ENCODE data around the gene CHMP1B.
A peak's percentile ranks its signal among the peaks of the same experiment; 100 is the strongest.
"Not testable (repeated sequence)": the region's sequence is repeated elsewhere in the genome, so short reads cannot be mapped to it uniquely, and the experiment has no call there.

Gene CHMP1B

GRCh38 chr18:11871501-11871900 lies 20.3 kb downstream of the CHMP1B start:
- DNase-seq (ENCODE audit: low spot score) = no peak

DNA sequence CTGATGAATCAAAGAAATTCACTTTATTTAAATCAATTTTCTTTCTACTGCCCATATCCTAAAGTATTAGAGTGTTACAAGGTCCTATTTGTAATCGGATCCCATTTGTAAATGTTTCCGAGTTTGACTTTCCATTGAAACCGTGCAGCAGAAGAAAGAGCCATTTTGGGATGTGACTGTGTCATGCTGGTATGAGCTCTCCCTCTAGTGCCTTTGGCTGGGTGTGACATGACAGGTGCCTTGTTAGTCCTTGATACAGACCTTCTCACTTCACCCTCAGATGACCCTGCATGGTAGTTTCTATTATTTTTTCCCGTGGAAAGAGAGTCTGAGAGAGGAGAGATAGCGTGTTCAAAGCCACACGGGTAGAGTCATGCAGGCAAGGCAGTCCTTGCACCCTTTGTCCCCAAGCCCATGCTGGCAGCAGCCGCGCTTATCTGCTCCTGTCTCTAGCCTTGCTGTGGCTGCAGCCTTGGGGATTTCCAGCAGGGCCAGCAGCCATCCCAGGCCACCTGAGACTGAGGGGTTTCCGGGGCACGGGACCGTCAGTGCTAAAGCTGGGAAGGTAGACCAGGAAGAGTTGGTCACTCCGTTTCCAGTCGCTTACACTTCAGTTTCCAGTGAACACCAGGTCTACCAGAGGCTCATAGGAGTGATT lies 21.4 kb downstream of the CHMP1B start:
- peak; percentile 35 for DNase-seq (ENCODE audit: low spot score)

GRCh38 chr18:11873670-11874340 lies 22.6 kb downstream of the CHMP1B start:
- no peak for DNase-seq (ENCODE audit: low spot score)

- no peak for DNase-seq (ENCODE audit: low spot score)
Measured at GRCh38 chr18:11874676-11875075, 23.5 kb downstream of the CHMP1B start.

GRCh38 chr18:11877497-11878135 lies 26.4 kb downstream of the CHMP1B start:
- DNase-seq (ENCODE audit: low spot score) = no peak

- no peak for DNase-seq (ENCODE audit: low spot score)
Measured at GRCh38 chr18:11880586-11881304, 29.5 kb downstream of the CHMP1B start.

DNA sequence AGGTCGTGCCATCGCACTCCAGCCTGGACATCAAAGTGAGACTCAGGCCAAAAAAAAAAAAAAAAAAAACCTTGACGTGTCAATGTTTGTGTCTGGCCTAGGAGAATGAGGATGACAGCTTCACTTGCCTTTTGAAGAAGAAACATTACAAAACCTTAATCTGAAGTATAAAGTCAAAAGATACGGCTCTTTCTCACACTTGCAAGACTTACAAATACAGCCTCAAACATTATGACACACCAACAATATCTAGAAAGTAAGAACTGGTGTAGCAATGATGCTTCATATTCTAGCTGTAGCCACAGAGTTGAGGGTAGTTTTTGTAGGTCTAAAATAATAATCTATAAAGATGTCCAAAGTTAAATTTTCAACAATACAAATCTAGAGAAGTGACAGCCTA lies 31.4 kb downstream of the CHMP1B start:
- no peak for DNase-seq (ENCODE audit: low spot score)

DNA sequence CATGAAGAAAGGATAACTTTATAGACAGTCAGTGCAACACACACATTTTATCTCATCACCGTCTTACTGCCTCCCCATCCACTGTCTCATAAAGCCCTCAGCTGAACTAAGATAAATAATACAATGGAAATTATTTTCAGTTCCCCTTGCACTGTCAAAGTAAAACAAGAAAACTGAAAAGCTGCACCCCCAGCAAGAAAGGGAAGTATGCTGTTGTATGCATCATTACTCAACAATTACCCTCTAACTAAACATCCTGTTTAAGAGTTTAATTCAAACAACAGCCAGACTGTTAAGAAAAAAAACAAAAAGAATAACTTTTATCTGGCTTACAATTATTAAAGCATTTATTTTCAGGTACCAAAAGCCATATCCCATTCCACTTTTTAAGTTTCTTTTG lies 31.9 kb downstream of the CHMP1B start:
- no peak for DNase-seq (ENCODE audit: low spot score)

- DNase-seq (ENCODE audit: low spot score) = no peak
Measured at GRCh38 chr18:11884396-11885030, 33.3 kb downstream of the CHMP1B start.

DNA sequence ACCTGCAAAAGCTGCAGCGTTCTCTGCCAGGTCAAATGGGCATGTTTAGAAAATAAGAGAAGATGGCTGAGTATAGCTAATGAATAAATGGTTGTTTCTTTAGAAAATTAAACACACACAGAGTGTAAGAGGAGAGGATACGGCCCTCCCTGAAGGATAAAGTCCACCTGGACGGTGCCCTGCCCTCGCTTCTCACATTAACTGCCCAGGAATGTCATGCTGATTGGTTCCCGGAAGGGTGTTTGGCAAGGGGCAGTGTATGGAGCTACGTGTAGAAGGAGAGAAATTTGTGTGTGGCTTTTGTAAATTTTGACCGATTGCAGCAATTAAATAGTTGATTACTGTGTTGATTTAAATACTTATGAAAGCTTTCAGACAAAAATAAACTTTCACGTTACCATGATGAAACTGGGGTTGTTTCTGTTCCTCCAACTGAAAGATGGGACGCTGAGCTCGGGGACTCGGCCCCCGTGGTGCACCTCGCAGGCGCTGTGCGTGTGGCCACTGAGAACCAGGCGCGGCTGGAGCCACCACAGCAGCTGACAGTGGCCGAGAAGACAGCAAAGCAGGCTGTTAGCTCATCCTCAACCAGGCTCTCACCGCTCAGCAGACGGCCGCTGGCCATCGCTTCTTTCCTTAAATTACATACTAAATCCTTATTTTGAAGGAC lies 34.2 kb downstream of the CHMP1B start:
- DNase-seq (ENCODE audit: low spot score) = no peak

DNA sequence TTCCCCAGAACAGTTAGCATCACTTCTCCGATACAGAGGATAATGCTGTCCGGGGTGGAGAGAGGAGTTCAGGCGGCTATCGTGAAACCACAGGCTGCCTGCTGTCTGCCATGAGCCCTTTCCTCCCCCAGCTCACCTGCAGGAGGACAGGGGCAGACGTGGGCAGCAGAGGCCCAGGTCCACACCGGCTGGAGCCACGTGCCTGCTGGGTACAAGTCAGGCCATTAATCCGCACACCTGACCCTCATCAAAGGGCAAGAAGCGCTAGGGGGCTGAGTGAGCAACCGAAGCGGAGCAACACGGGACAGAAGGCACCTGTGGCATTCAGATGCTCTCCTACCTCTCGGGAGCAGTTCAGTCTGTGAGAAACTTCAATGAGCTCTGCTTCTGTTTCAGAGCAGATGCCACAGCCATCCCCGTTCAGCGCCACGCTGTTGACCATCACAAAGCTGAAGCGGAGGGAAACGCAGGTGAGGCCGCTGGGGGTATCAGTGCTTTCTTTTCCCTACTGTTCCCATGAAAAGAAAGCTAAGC lies 35.4 kb downstream of the CHMP1B start:
- DNase-seq (ENCODE audit: low spot score) = no peak

GRCh38 chr18:11887328-11888128 lies 36.3 kb downstream of the CHMP1B start:
- DNase-seq (ENCODE audit: low spot score) = no peak

- no peak for DNase-seq (ENCODE audit: low spot score)
Measured at GRCh38 chr18:11888726-11889125, 37.5 kb downstream of the CHMP1B start.

- no peak for DNase-seq (ENCODE audit: low spot score)
Measured at GRCh38 chr18:11889284-11889683, 38.1 kb downstream of the CHMP1B start.

GRCh38 chr18:11891737-11892136 lies 40.5 kb downstream of the CHMP1B start:
- no peak for DNase-seq (ENCODE audit: low spot score)

DNA sequence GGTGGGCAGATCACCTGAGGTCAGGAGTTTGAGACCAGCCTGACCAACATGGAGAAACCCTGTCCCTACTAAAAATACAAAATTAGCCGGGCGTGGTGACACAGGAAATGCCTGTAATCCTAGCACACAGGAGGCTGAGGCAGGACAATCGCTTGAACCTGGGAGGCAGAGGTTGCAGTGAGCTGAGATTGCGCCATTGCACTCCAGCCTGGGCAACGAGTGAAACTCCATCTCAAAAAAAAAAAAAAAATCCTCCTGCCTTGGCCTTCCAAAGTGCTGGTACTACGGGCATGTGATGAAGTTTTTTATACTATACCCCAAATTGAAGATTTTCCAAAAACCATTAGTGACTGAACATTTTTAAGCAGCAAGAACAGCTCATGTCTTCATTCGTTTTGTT lies 41.2 kb downstream of the CHMP1B start:
- DNase-seq (ENCODE audit: low spot score) = not testable (repeated sequence)

GRCh38 chr18:11897781-11898180 lies 46.6 kb downstream of the CHMP1B start:
- DNase-seq (ENCODE audit: low spot score) = no peak

DNA sequence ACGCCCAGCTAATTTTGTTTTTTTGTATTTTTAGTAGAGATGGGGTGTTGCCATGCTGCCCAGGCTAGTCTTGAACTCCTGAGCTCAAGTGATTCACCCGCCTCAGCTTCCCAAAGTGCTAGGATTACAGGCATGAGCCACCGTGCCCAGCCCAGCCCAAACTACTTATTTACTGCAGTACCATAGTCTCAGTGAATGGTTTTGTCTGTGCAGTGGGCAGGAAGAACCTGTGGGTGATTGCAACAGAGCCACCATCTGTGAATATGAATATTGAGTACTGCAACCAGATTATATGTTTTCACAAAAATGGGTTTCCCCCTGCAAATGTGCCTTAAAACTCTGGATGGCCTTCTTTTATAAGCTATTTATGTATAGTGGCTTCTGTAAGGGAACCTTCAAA lies 47.9 kb downstream of the CHMP1B start:
- DNase-seq (ENCODE audit: low spot score) = no peak

DNA sequence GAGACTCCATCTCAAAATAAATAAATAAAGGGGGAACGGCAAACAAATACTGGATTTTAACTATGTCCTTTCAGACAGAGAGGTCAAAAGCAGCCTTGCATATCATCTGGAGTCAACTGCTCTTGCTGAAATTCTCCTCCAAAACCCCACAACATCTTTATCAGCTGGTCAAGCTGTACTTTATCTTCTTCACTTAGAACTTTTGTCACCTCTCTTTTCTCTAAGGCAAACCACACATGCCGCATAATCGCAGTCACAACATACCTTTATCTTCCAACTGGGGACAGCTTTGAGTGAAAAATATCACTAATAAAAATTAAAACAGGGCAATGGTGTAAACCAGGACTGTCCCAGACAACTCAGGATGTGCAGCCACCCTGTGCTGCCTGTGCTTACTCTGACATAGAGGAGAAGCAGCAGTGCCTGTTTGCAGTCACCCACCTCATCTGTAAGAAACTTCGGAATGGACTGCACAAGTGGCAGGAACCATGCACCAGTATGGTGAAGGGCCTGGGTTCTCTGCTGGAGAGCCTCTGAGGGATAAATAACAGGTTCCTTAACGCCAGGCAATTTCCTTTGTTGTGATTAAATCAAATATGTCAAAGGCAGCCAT lies 50.7 kb downstream of the CHMP1B start:
- DNase-seq (ENCODE audit: low spot score) = no peak

Measured in cerebellar cortex (tissue), 1 donor.